Progenitor cell of endocrine pancreas (in vitro differentiated cells): ENCODE data around the gene C6. TPM values are rescaled to one million over a fixed set of nuclear protein-coding genes. Genes with fewer than 3 reads are reported as not detected.
"Not testable (repeated sequence)": the region's sequence is repeated elsewhere in the genome, so short reads cannot be mapped to it uniquely, and the experiment has no call there.

ENCODE experiments used
- DNase-seq: peaks from one replicate; pipeline ENCODE4 v3.0.0; 2021; ENCODE audit warnings: low spot score; ENCODE audit not compliant: unreplicated experiment
- H3K27ac Mint-ChIP-seq: 2 replicates; pipeline ENCODE4 v1.8.0; 2021; ENCODE audit warnings: mild to moderate bottlenecking, moderate library complexity, mixed read lengths
- H3K27me3 Mint-ChIP-seq: 2 replicates; pipeline ENCODE4 v1.8.0; 2021; ENCODE audit warnings: mixed read lengths
- H3K36me3 Mint-ChIP-seq: 2 replicates; pipeline ENCODE4 v1.8.0; 2022; ENCODE audit warnings: mixed read lengths; ENCODE audit not compliant: insufficient read depth
- H3K4me1 Mint-ChIP-seq: 2 replicates; pipeline ENCODE4 v1.8.0; 2021; ENCODE audit warnings: low read depth, mixed read lengths
- H3K4me3 Mint-ChIP-seq: 2 replicates; pipeline ENCODE4 v1.8.0; 2021; ENCODE audit warnings: low read depth, mild to moderate bottlenecking, moderate library complexity, mixed read lengths
- H3K9me3 Mint-ChIP-seq: 2 replicates; pipeline ENCODE4 v1.8.0; 2021; ENCODE audit warnings: low read depth, mixed read lengths
- total RNA-seq: library from RNA; stranded (reverse); gene quantifications from 2 replicates; pipeline ENCODE4 v1.2.1, GENCODE V29; 2021
- TF ChIP-seq, protein P1 (sequence below): fragments of 200-600 bp; sonication (generic); IDR thresholded peaks from one replicate; pipeline ENCODE4 v1.5.0; 2021; ENCODE audit warnings: antibody characterized with exemption, mild to moderate bottlenecking; ENCODE audit not compliant: unreplicated experiment

C6 gene
- total RNA-seq, 1 donor from 2014 or later = 0.74 TPM

DNA sequence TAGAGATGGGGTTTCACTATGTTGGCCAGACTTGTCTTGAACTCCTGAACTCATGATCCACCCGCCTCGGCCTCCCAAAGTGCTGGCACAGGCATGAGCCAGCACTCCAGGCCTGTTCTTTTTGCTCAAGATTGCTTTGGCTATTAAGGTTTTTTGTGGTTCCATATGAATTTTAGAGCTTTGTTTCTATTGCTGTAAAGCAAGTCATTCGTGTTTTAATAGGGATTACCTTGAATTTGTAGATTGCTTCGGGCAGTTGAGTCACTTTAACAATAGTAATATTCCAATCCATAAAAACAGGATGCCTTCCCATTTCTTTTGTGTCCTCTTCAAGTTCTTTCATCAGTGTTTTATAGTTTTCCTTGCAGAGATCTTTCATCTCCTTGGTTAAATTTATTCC, 22.1 kb downstream of the C6 start:
- H3K27ac Mint-ChIP-seq = no peak overlapping the region

DNA sequence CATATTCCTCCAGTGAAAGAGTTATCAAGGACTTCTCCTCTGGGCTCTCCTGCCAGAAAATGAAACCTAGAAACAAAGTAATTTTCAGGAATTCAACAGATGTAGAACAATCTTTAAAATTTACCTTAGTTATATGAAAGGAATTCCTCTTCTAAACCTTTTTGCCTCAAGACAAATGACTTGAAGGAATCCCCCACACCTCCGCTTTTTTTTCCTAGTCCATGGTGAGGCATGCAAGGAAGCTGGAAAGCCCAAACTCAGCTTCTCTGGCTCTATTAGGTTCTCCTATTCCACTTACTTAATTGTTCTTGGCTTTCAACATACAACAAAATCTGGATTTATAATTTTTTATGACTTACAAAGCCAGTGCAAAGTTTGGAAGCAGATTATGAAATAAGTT, 27.2 kb downstream of the C6 start:
- H3K9me3 Mint-ChIP-seq = peaks cover 9% of the 10 kb centered on the region
- H3K4me3 Mint-ChIP-seq = no peak overlapping the region
- H3K4me1 Mint-ChIP-seq = peaks cover 36% of the 10 kb centered on the region
- TF ChIP-seq, protein P1, sequence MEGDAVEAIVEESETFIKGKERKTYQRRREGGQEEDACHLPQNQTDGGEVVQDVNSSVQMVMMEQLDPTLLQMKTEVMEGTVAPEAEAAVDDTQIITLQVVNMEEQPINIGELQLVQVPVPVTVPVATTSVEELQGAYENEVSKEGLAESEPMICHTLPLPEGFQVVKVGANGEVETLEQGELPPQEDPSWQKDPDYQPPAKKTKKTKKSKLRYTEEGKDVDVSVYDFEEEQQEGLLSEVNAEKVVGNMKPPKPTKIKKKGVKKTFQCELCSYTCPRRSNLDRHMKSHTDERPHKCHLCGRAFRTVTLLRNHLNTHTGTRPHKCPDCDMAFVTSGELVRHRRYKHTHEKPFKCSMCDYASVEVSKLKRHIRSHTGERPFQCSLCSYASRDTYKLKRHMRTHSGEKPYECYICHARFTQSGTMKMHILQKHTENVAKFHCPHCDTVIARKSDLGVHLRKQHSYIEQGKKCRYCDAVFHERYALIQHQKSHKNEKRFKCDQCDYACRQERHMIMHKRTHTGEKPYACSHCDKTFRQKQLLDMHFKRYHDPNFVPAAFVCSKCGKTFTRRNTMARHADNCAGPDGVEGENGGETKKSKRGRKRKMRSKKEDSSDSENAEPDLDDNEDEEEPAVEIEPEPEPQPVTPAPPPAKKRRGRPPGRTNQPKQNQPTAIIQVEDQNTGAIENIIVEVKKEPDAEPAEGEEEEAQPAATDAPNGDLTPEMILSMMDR = no peak
- H3K27ac Mint-ChIP-seq = no peak overlapping the region
- DNase-seq = no peak
- H3K27me3 Mint-ChIP-seq = no peaks in the 10 kb centered on the region
- H3K36me3 Mint-ChIP-seq = no peaks in the 10 kb centered on the region

More for the DNA sequence above, 22.1 kb downstream of the C6 start:
- H3K36me3 Mint-ChIP-seq = no peaks in the 10 kb centered on the region
- no peaks in the 10 kb centered on the region for H3K4me1 Mint-ChIP-seq
- DNase-seq = no peak
- H3K9me3 Mint-ChIP-seq = peaks cover 6% of the 10 kb centered on the region
- TF ChIP-seq, protein P1 = no peak
- H3K4me3 Mint-ChIP-seq = no peak overlapping the region
- H3K27me3 Mint-ChIP-seq = no peaks in the 10 kb centered on the region

DNA sequence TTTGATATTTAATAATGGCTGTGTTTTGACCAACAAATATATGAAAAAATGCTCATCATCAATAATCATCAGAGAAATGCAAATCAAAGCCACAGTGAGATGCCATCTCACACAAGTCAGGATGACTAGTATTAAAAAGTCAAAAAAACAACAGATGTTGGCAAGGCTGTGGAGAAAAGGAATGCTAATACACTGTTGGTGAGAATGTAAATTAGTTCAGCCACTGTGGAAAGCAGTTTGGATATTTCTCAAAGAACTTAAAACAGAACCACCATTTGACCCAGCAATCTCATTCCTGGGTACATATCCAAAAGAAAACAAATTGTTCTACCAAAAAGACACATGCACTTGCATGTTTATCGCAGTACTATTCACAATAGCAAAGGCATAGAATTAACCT, 30.0 kb downstream of the C6 start:
- Mint-ChIP-seq H3K4me1 (peaks cover 39% of the 10 kb centered on the region), H3K27ac (peak overlapping the region; percentile 86)
- H3K27me3 Mint-ChIP-seq, H3K36me3 Mint-ChIP-seq, H3K4me3 Mint-ChIP-seq, DNase-seq, H3K9me3 Mint-ChIP-seq: not testable (repeated sequence)

DNA sequence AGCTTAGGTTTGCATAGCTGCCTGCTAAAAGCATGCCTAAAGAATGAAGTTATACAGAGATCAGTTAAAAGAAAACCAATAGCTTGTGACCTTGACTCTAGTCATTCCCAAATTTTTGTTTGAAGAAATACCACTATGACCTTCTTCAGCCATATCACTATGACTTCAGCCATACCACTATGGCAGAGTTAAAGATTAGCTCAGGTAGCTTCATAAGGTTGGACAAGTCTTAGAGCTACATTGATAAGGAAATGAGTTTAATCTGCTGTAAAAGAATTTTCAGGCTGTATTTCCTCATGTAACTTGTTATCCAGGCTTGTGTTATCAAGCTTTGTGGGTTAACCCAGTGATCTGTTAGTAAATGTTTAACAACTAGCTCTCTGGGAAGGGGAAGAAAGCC, 30.7 kb downstream of the C6 start:
- Mint-ChIP-seq H3K27me3 (no peaks in the 10 kb centered on the region), H3K27ac (peak overlapping the region; percentile 86), H3K9me3 (peaks cover 7% of the 10 kb centered on the region), H3K36me3 (no peaks in the 10 kb centered on the region), H3K4me1 (peaks cover 41% of the 10 kb centered on the region), H3K4me3 (no peak overlapping the region)
- TF ChIP-seq, protein P1 = no peak
- DNase-seq = no peak

DNA sequence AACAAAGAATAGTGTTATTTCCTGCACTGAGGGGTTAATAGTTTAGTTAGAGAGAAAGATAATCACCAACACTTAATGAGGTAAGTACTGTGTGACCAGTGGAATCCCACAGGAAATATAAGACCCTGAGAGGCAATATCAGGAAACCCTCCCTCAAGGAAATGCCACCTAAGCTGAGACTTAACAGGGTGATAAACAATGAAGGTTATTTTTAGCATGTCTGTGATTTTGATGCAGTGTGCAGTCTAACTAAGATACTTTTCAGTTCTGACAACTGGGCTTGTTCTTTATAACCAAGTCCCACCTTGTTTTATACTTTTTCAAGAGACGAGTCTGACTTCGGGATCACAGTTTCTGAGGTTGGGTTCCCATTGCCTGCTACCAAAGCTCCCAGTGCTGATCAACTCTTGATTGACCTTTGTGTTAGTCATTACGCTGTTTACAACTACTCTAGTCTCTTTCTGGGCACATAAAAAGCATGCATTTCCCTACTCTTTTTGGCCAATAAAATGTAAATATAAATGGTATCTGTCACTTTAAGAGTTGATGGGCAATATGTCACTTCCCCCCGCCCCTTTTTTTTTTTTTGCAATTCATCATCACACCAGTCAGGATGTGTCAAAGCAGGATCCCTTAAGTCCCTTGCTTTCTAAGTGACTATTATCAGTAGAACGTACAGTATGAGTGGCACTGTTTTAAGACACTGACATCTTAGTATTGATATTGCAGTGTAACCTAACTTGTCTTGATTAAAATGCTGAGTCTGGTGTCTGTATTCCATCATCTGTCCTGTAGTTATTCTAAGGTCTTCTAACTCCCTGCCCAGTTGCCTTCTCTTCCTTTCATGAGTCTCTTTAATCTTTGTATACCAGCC, 31.4 kb downstream of the C6 start:
- H3K9me3 Mint-ChIP-seq = peaks cover 7% of the 10 kb centered on the region
- no peaks in the 10 kb centered on the region for H3K36me3 Mint-ChIP-seq
- TF ChIP-seq, protein P1 = no peak
- H3K4me3 Mint-ChIP-seq = no peak overlapping the region
- peak overlapping the region; percentile 30 for H3K27ac Mint-ChIP-seq
- DNase-seq = no peak
- peaks cover 44% of the 10 kb centered on the region for H3K4me1 Mint-ChIP-seq
- H3K27me3 Mint-ChIP-seq = no peaks in the 10 kb centered on the region

DNA sequence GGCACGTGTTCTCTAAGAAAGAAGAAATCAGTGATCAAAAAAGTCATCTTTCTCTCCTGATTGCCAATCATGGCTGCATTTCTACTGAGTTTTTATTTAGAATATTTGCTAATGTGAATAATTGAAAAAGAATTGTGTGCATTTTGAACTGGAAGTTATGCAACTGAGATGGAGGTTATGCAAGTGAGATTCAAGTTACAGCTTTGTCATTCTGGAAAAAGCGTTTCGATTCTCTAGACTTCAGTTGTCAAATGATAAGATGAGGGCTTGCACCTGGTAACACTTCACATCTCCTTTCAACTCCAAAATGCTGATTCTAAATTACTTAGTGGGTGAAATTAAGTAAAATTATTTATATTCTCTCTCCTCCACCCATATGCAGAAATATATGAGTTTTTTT, 36.4 kb downstream of the C6 start:
- no peaks in the 10 kb centered on the region for H3K27me3 Mint-ChIP-seq
- no peak overlapping the region for H3K27ac Mint-ChIP-seq
- H3K4me3 Mint-ChIP-seq = no peak overlapping the region
- DNase-seq = no peak
- H3K9me3 Mint-ChIP-seq = peaks cover 4% of the 10 kb centered on the region
- TF ChIP-seq, protein P1 = no peak
- peaks cover 17% of the 10 kb centered on the region for H3K4me1 Mint-ChIP-seq
- H3K36me3 Mint-ChIP-seq = no peaks in the 10 kb centered on the region
